ENCODE data around the gene NELFE.
"Not testable (repeated sequence)": the region's sequence is repeated elsewhere in the genome, so short reads cannot be mapped to it uniquely, and the experiment has no call there.

Gene NELFE

GRCh38 chr6:31958741-31959739 lies at the start of gene NELFE, which contains the start of gene SKIC2:
NELFE (minus strand) TSS chr6:31958971; CDS start chr6:31958446, 525 bp downstream.
SKIC2 (plus strand) TSS chr6:31959175; CDS start chr6:31959193, 18 bp downstream.
- peak; percentile 98 for DNase-seq

- DNase-seq, result not testable (repeated sequence)
These were observed 49.3 kb upstream of the NELFE start for GRCh38 chr6:32008037-32008436.

GRCh38 chr6:32007086-32007485 lies 48.3 kb upstream of the NELFE start:
- DNase-seq, result not testable (repeated sequence)

DNA sequence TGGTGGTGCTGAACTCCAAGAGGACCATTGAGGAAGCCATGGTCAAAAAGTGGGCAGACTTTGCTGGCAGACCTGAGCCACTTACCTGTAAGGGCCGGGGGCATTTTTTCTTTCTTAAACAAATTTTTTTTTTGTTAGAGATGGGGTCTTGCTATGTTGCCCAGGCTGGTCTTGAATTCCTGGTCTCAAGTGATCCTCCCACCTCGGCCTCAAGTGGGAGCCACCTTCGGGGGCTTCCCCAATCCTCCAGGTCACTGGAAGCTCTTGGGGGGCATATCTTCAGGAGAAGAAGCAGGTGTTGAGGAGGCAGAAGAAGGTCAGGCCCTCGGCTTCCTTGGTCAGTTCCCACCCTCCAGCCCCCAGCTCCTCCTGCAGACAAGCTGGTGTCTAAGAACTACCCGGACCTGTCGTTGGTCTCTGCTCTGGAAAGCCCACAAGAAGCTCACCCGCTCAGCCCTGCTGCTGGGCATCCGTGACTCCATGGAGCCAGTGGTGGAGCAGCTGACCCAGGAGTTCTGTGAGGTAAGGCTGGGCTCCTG lies 47.3 kb upstream of the NELFE start:
- DNase-seq, result not testable (repeated sequence)

DNA sequence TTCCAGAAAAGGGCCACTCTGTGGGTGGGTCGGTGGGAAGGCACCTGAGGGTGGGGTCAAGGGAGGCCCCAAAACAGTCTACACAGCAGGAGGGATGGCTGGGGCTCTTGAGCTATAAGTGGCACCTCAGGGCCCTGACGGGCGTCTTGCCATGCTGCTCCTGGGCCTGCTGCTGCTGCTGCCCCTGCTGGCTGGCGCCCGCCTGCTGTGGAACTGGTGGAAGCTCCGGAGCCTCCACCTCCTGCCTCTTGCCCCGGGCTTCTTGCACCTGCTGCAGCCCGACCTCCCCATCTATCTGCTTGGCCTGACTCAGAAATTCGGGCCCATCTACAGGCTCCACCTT lies 46.7 kb upstream of the NELFE start:
- not testable (repeated sequence) for DNase-seq

- DNase-seq, result not testable (repeated sequence)
These were observed 46.2 kb upstream of the NELFE start for GRCh38 chr6:32004864-32005537.

DNA sequence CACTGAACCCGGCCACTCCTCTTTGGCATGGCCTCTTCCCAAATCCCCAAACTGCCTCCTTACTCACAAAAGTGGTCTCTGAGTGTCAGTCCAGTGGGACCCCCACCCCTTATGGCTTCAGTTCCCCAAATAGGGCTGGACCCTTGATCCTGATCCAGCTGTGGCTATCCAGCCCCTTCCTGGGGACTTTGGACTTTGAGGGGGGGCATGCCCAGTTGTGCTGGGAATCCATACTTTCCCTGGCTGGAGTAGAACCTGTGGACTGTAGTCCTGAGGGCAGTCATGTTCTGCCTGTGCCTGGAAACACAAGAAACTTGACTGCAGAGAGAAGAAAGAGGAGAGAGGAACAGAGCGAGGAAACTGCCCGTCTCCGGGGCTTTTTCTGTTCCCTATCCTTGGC lies 45.6 kb upstream of the NELFE start:
- DNase-seq, result not testable (repeated sequence)

DNA sequence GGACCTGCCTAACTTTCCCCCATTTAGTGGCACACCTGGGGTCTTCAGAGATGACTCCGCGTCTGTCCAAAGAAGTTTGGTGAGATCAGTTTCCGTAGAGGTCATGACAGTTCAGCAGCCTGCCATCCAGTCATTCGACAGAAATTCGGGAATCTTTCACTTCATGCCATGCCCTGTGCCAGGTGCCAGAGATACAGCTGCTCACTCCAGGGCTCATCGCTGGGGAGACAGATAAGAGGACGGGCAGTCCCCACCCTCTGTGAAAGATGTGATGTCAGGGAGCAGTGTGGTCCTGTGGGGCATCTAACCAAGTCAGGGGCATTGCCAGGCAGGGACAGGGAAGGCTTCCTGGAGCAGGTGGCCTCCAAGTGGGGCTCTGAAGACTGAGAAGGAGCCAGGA lies 44.5 kb upstream of the NELFE start:
- not testable (repeated sequence) for DNase-seq

DNA sequence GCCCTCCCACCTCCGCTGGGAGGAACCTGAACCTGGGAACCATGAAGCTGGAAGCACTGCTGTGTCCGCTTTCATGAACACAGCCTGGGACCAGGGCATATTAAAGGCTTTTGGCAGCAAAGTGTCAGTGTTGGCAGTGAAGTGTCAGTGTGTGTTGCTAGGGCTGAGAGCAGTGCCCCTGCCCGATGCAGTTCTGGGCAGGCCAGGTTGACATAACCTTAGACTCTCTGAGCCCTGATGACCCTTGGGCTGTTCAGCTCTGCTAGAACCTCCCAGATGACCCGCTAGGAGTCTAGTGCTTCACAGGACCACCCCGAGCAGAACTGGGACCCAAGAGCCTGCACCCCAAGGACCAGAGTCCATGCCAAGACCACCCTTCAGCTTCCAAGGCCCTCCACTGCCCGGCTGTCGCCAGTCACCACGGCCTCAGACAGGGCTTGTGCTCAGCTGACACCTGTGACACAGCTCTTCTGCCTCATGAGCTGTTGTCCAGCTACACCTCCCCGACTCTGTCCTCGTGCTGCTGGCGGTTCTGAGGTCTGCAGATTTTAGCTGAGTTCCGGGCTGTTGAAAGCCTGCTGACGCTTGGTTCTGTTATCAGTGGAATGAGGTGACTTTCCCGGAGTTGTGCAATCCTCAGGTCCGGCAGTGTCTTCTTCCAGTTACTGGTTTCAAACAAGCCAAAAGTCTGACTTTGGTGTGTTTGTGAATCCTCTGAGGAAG lies 43.9 kb upstream of the NELFE start:
- DNase-seq, result not testable (repeated sequence)

DNA sequence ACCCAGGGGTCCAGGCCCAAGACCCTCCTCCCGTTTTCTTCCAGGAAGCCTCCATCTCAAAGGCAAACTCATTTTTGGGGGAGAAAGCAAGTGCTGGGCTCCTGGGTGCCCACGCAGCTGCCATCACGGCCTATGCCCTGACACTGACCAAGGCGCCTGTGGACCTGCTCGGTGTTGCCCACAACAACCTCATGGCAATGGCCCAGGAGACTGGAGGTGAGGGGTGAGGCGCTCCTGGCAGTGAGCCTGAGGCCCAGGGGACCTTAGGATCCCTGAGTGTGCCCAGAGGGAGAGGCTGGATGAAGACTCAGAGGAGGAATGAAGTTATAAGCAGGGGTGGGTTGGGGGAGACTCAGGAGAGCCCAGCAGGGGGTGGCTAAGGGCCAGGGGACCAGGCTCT lies 37.6 kb upstream of the NELFE start:
- not testable (repeated sequence) for DNase-seq

- DNase-seq, result not testable (repeated sequence)
These were observed 35.6 kb upstream of the NELFE start for GRCh38 chr6:31994421-31994820.

DNA sequence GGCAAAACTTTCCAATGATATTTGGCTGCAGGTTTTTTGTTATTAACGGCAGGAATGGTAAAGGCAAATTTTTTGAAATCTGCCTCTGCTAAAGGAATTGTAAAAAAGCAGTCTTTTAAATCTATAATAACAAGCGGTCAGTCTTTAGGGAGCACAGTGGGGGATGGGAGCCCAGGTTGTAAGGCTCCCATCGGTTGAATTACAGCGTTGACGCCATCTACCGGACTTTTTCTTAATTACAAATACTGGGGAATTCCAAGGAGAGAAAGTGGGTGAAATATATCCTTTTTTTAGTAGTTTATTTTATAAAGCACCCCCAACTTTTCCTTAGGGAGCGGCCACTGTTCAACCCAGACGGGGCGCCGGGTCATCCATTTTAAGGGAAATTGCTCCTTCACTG lies 30.6 kb upstream of the NELFE start:
- not testable (repeated sequence) for DNase-seq

DNA sequence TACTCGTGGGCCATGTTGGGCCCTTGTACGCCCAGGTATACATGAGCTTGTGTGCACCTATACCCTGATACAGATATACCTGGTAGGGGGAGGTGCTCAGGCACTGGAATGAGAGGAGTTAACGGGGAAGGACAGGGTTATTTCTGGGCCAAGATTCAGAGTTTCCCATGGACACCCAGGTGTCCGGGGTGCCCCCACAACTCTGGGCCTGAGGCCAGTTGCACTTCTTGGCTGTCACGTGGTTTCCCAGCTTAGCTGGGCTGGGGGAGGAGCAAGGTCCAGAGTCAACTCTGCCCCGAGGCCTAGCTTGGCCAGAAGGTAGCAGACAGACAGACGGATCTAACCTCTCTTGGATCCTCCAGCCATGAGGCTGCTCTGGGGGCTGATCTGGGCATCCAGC lies 23.0 kb upstream of the NELFE start, which contains the start of gene C4A:
Gene C4A (plus strand): TSS at position 314 of the 400 bp plus-strand sequence. CDS start 51 bp downstream, at position 365.
- not testable (repeated sequence) for DNase-seq

DNA sequence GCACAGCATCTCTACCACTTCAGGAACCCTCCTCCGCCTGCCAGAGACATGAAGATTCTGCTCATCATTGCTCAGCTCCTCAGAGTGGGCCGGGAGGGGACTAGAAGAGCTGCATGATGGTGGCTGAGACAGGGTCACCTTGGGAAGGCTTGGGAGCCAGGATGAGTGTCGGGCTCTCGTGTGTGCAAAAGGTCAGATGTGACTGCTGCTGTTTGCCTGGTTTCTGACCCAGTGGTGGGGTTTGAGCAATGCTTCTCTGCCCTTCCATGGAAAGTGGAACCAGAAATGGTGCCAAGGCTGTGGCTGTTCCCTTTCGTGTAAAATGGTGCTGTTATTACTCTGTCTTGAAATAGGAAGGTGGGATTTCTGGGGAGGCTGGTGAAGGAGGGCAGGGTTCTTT lies 22.2 kb upstream of the NELFE start:
- DNase-seq, result not testable (repeated sequence)

DNA sequence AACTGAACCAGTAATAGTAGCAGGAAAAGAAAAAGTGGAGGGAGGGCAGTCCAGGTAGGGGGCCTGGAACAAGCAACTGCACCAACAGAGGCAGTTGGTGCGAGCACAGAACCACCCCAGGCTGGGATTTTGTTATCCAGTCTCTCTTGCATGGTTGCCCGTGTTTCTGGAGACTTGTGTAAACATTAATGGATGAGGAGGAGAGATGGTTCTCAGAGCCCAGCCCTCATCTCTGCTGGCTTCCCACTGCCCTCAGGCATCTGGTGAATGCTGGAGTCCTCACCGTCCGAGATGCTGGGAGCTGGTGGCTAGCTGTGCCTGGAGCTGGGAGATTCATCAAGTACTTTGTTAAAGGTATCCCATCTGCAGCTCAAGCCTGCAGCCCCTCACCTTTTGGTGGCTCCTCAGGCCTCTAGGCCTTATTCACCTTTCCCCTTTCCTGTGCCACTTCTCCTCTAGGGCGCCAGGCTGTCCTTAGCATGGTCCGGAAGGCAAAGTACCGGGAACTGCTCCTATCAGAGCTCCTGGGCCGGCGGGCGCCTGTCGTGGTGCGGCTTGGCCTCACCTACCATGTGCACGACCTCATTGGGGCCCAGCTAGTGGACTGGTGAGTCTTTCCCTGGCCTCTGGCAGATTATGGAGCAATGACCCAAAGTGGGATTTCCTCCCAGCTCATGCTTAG lies 21.6 kb upstream of the NELFE start:
- not testable (repeated sequence) for DNase-seq

DNA sequence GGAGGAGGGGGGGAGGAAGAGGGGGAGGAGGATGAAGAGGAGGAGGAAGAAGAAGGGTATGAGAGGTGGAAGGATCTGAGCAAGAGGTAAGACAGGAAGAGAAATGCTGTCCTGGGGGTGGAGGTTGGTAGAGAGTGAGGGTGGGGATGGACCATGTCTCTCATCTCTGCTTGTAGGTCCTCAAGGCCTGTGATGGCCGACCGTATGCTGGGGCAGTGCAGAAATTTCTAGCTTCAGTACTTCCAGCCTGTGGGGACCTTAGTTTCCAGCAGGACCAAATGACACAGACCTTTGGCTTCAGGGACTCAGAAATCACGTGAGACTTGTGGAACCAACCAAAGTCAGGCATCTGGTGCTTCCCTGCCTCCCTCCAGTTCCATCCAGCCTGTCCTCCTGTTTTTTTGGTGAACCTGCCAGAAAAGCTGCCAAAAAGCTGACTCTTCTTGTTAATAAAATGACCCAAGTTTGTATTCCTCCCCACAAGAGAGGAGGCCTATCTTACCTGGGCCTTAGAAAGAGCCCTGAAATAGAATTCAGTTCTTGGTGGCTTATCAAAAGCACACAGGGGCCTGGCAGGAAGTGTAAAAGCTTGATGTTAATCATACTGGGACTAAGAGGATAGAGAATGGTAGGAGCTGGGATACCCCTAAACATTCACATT lies 20.6 kb upstream of the NELFE start:
- no peak for DNase-seq

DNA sequence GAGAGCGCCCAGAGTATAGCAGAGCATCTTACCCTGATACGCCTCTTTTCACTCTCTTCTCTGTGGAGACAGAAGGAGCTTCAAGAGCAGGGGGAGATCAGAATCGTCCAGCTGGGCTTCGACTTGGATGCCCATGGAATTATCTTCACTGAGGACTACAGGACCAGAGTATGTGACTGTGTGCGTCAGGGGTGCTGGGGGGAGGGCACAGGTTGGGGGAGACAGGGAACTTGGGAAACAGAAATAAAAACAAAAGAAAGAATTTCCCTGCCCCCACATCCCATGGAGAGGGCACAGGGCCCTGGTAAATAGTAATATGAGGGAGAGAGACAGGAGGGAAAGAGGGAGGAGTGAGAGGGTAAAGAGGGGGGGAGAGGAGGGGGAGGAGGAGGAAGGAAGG lies 20.1 kb upstream of the NELFE start:
- no peak for DNase-seq

- DNase-seq, result no peak
These were observed 19.2 kb upstream of the NELFE start for GRCh38 chr6:31977816-31978431.

- not testable (repeated sequence) for DNase-seq
These were observed 17.3 kb upstream of the NELFE start for GRCh38 chr6:31976065-31976464.

- DNase-seq, result no peak
These were observed 14.1 kb upstream of the NELFE start for GRCh38 chr6:31972709-31973350.

Data from NK-92 treated with Interleukin-12 subunit alpha and Interleukin-12 subunit beta, amount 100 ng/mL, for 24 hours (cell line).